Adrenal gland (tissue), 19 donors: Measurements from ENCODE around the gene UCMA. TPM values are rescaled to one million over a fixed set of nuclear protein-coding genes. Genes with fewer than 3 reads are reported as not detected.
A peak's percentile ranks its signal among the peaks of the same experiment; 100 is the strongest.
"Not testable (repeated sequence)": the region's sequence is repeated elsewhere in the genome, so short reads cannot be mapped to it uniquely, and the experiment has no call there.

Experiments used
- DNase-seq, 7 donors: peaks; one replicate each; pipeline ENCODE4 v3.0.0-alpha.2; 2019 to 2020
- H3K27ac ChIP-seq, 5 donors: fragments of 200-600 bp; sonication (generic) in 4 of 5; 1 replicate in 3 of 5; 2 replicates in 2 of 5; pipeline versions ENCODE4 v1.5.1 to v1.8.0; 2016 to 2020; ENCODE audit warnings: mild to moderate bottlenecking in 1 of 5
- H3K27me3 ChIP-seq: fragments of 200-600 bp; 2 replicates; pipeline ENCODE4 v1.8.0; 2021
- H3K36me3 ChIP-seq, 2 donors: fragments of 200-600 bp; replicated peaks in 1 of 2; 1 replicate in 1 of 2; 2 replicates in 1 of 2; pipeline versions ENCODE4 v1.5.1 to v1.8.0; 2018 to 2022
- H3K4me1 ChIP-seq, 2 donors: fragments of 200-600 bp; replicated peaks in 1 of 2; 1 replicate in 1 of 2; 2 replicates in 1 of 2; pipeline versions ENCODE4 v1.5.1 to v1.8.0; 2018 to 2021
- H3K4me3 ChIP-seq, 4 donors: fragments of 200-600 bp; sonication (generic) in 3 of 4; one replicate each; pipeline ENCODE4 v1.5.1; 2016 to 2018
- H3K9me3 ChIP-seq, 3 donors: fragments of 200-600 bp; sonication (generic) in 1 of 3; replicated peaks in 1 of 3; 1 replicate in 2 of 3; 2 replicates in 1 of 3; pipeline versions ENCODE4 v1.5.1 to v1.8.0; 2016 to 2021
- POLR2A ChIP-seq, 2 donors: fragments of 450-650 bp; IDR thresholded peaks; one replicate each; pipeline ENCODE4 v1.6.1; 2017; ENCODE audit warnings: antibody characterized with exemption in 2 of 2, mild to moderate bottlenecking in 2 of 2, moderate library complexity in 1 of 2
- WGBS, 4 donors: extraction: QIAGEN DNeasy Blood & Tissue Kit in 2 of 4; methylation state at CpG; one replicate each; pipeline versions ENCODE4 v1.1.5 to v1.1.7; 2013 to 2017; 5-methylcytosine and 5-hydroxymethylcytosine counted together
- intact Hi-C, 2 donors: fragments of 100-400 bp; cut with DNase I; formaldehyde crosslinking; loops; one replicate each; pipeline versions ENCODE4 v1.14.1 to v1.15.0; 2022 to 2023
- long read RNA-seq, 10 donors: library from polyadenylated mRNA in 3 of 10; unstranded in 2 of 10; stranded (forward) in 1 of 10; transcript quantifications; one replicate each; pipeline ENCODE4 v2.0.0 and lab custom pipeline, GENCODE V29; 2021 to 2026
- polyA plus RNA-seq, 3 donors: library from polyadenylated mRNA; stranded (reverse); fragments of 200-250 nt in 2 of 3; fragments of 350-450 nt in 1 of 3; fragmentation: Illumina TruSeq in 1 of 3; extraction: RNeasy Lipid Tissue Mini Kit (QIAGEN cat#74804) in 1 of 3; gene quantifications; one replicate each; pipeline ENCODE4 v1.2.3, GENCODE V29; 2013 to 2014
- total RNA-seq, 9 donors: library from RNA; depleted of rRNA in 4 of 9; stranded (reverse); fragments of >200 nt in 4 of 9; fragments of 120-200 nt in 1 of 9; fragmentation: NEBNext Ultra II Directional in 1 of 9; extraction: Animal tissue kit (Norgen Biotek cat#: 25700) in 1 of 9; gene quantifications; one replicate each; pipeline versions ENCODE4 v1.1.0 to v1.2.4, GENCODE V29; 2013 to 2023
- TF ChIP-seq, protein P1 (sequence below), 6 experiments: fragments of 450-650 bp in 4 of 6; fragments of 200-600 bp in 2 of 6; sonication (generic) in 1 of 6; IDR thresholded peaks; 1 replicate in 5 of 6; 2 replicates in 1 of 6; pipeline versions ENCODE4 v1.5.1 to v1.8.0; 2016 to 2021; ENCODE audit warnings: antibody characterized with exemption in 6 of 6, mild to moderate bottlenecking in 2 of 6, moderate library complexity in 1 of 6
- donor health status: healthy with polysubstance abuse.
- donor health status: Bipolar disorder and iron deficiency.
- donor health status: DM: yes; HTN: yes; CAD: no.
- donor health status: DM: no; HTN: no; CAD: no.
- donor health status: DM: no; HTN: no; CAD: no.
- donor health status: DM: yes; HTN: yes; CAD: no.

UCMA gene, protein sequence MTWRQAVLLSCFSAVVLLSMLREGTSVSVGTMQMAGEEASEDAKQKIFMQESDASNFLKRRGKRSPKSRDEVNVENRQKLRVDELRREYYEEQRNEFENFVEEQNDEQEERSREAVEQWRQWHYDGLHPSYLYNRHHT
- total RNA-seq (not detected), polyA plus RNA-seq (not detected)
- long read RNA-seq, donor 1 = 0 reads
- long read RNA-seq, donor 2 = 0 reads
- long read RNA-seq, donor 3 = 0 reads
- long read RNA-seq, donor 4 = 0 reads
- long read RNA-seq, donor 5 = 0 reads
- long read RNA-seq, donor 6 = 0 reads
- long read RNA-seq, donor 7 = 0 reads
- long read RNA-seq, donor 8 = 0 reads
- long read RNA-seq, donor 9 = 0 reads
- long read RNA-seq, donor 10 = 0 reads

DNA sequence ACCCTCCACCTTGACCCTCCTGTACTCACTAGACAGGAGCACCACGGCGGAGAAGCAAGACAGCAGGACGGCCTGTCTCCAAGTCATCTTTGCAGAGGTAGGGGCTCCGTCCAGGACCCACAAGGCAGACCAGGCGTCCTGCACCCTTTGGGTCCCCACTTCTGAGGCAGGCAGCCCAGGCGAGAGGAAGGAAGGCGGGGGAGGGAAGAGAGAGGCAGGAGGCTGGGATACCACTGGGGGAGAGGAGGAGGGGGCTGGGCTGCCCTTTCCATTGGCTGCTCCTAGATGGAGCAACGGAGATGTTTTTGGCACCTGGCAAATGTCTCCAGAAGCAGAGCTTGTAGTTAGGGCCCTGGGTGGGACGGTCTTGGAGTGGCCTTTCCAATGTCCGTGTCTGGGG is at the start of gene UCMA:
TSS of gene UCMA (minus strand) at position 203 of the 400 bp plus-strand sequence. CDS start at position 87, 116 bp downstream.
- no peaks in the 10 kb centered on the region for H3K36me3 ChIP-seq
- no peaks in the 10 kb centered on the region for H3K4me1 ChIP-seq
- no peak within 1 kb of the TSS for H3K27ac ChIP-seq
- no peaks in the 10 kb centered on the region for H3K9me3 ChIP-seq
- WGBS, 4 donors = 59 to 74% (median 69%) methylated on average over 6 to 10 of the region's 10 CpGs
- no peaks in the 10 kb centered on the region for H3K27me3 ChIP-seq
- TF ChIP-seq, protein P1, sequence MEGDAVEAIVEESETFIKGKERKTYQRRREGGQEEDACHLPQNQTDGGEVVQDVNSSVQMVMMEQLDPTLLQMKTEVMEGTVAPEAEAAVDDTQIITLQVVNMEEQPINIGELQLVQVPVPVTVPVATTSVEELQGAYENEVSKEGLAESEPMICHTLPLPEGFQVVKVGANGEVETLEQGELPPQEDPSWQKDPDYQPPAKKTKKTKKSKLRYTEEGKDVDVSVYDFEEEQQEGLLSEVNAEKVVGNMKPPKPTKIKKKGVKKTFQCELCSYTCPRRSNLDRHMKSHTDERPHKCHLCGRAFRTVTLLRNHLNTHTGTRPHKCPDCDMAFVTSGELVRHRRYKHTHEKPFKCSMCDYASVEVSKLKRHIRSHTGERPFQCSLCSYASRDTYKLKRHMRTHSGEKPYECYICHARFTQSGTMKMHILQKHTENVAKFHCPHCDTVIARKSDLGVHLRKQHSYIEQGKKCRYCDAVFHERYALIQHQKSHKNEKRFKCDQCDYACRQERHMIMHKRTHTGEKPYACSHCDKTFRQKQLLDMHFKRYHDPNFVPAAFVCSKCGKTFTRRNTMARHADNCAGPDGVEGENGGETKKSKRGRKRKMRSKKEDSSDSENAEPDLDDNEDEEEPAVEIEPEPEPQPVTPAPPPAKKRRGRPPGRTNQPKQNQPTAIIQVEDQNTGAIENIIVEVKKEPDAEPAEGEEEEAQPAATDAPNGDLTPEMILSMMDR (IDR thresholded peaks at IDR 0.05) = no peak
- TF ChIP-seq POLR2A (IDR thresholded peaks at IDR 0.05) = no peak
- intact Hi-C loops = no loop called here
- no peak for DNase-seq
- H3K4me3 ChIP-seq = no peak within 1 kb of the TSS

GRCh38 chr10:13282348-13282747 is 48.2 kb upstream of the UCMA start:
- intact Hi-C loops = not testable (repeated sequence)

DNA sequence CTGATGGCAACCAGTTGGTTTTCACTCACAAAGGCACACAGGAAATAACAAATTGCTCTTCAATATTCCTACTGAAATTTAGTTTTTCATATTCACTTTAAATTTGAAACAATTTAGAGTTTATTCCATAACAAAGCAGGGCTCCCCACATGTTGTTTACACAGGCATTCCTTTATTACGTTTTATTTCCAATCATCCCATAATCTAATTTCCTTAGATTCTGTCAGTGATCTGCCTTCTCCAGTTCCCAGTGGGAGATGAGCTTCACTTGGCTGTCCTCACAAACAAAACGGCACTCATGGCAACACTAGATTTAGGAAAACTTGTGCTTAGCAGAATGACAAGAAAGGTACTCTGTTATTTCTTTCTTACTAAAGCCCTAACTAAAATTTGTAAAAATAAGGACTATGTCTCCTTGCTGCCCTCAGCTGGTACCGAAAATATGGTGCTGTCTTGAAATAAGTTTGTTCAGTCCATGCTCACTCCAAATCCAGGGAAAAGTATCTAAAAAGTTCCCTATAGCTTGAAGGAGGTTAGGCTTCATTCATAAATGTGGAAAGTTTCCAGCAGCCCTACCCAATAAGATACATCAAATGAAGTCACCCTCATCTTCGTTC is 42.7 kb upstream of the UCMA start:
- intact Hi-C loops = no loop called here
- 63 to 73% (median 68%) methylated on average over 4 of the region's 4 CpGs for WGBS, 4 donors
- TF ChIP-seq, protein P1 (IDR thresholded peaks at IDR 0.05) = peak in 2 of 6 experiments; percentile 5 to 17
- TF ChIP-seq POLR2A (IDR thresholded peaks at IDR 0.05) = no peak
- no peak overlapping the region for H3K4me3 ChIP-seq
- no peak for DNase-seq
- H3K4me1 ChIP-seq = no peaks in the 10 kb centered on the region
- H3K27ac ChIP-seq = no peak overlapping the region
- H3K36me3 ChIP-seq = peaks cover 0 to 12% of the 10 kb centered on the region in 2 donors
- H3K27me3 ChIP-seq = no peaks in the 10 kb centered on the region
- H3K9me3 ChIP-seq = no peaks in the 10 kb centered on the region

More at GRCh38 chr10:13282348-13282747, 48.2 kb upstream of the UCMA start:
- not testable (repeated sequence) for H3K9me3 ChIP-seq, H3K4me1 ChIP-seq, H3K4me3 ChIP-seq, H3K27me3 ChIP-seq, DNase-seq, H3K27ac ChIP-seq
- WGBS, 4 donors = 69 to 80% (median 78%) methylated on average over 6 of the region's 6 CpGs
- H3K36me3 ChIP-seq = peaks cover 0 to 19% of the 10 kb centered on the region in 2 donors

DNA sequence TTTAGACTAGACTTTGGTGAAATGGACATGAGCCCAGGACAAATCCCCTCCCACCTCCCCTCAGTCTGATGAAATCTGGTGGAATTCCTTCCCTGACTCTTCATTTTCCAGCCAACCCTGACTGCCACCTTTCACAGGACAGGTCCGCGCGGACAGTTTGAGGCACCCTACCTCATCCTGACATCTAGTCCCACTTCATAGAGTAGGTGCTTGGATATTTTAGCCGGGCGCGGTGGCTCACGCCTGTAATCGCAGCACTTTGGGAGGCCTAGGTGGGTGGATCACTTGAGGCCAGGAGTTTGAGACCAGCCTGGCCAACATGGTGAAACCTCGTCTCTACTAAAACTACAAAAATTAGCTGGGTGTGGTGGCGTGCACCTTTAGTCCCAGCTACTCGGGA is 42.0 kb upstream of the UCMA start:
- H3K4me3 ChIP-seq, H3K27ac ChIP-seq, H3K27me3 ChIP-seq, H3K9me3 ChIP-seq, intact Hi-C loops, DNase-seq, H3K36me3 ChIP-seq, H3K4me1 ChIP-seq: not testable (repeated sequence)
- 95 to 99% (median 98%) methylated on average over 10 to 11 of the region's 11 CpGs for WGBS, 4 donors

GRCh38 chr10:13272164-13272571 is 38.0 kb upstream of the UCMA start:
- H3K4me3 ChIP-seq = no peak overlapping the region
- H3K36me3 ChIP-seq = no peaks in the 10 kb centered on the region
- TF ChIP-seq, protein P1 (IDR thresholded peaks at IDR 0.05) = no peak
- no peak for TF ChIP-seq POLR2A (IDR thresholded peaks at IDR 0.05)
- intact Hi-C loops = no loop called here
- 67 to 86% (median 80%) methylated on average over 12 of the region's 12 CpGs for WGBS, 4 donors
- DNase-seq = peak in 5 of 7 donors; percentile 14 to 62 (median 29)
- H3K27ac ChIP-seq = no peak overlapping the region
- no peaks in the 10 kb centered on the region for H3K9me3 ChIP-seq
- no peaks in the 10 kb centered on the region for H3K27me3 ChIP-seq
- H3K4me1 ChIP-seq = no peaks in the 10 kb centered on the region
